GM18517 (cell line): Measurements from ENCODE around the gene EDARADD.
"Not testable (repeated sequence)": the region's sequence is repeated elsewhere in the genome, so short reads cannot be mapped to it uniquely, and the experiment has no call there.

ENCODE experiments used
- ATAC-seq: cut with Tn5 transposase; IDR thresholded peaks from one replicate; pipeline ENCODE4 v1.9.1; 2021; ENCODE audit warnings: mild to moderate bottlenecking, moderate library complexity; ENCODE audit not compliant: unreplicated experiment

The EDARADD gene

DNA sequence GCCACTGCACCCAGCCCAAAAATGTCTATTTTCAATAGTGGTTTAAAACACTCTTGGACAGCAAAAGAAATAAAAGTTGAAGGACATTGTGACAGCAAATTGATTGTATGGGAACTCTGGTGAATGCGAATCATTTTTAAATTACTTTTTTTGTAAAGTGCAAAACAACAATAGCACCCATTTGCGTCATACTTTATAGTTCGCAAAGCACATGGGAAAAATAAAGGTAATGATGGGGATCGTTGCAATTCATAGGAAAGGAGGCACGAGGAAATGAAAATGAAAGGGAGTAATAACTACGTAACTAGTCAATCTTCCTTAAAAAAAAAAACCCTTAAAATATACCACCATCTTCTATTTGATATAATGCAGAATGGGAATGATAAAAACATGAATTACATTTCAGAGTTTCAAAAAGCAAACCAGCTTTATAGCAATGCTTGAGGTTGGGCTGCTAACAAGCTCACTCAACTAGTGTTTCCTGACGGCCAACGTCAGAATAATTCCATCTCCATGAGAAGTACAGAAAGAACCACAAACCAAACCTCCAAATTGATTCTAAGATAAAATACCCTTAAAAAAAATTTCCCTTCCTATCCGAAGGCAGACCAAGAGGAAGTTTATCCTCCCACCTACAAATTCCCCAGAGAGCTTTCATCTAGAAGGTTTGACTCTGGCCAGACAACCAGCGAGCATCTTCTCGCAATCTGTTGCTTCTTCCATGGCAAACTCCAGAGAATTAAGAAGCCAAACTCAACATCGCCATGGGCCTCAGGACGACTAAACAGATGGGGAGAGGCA, at the start of gene EDARADD:
EDARADD (plus strand) TSS at position 606 of the 801 bp plus-strand sequence; CDS start at position 765, 159 bp downstream.
- no peak for ATAC-seq

DNA sequence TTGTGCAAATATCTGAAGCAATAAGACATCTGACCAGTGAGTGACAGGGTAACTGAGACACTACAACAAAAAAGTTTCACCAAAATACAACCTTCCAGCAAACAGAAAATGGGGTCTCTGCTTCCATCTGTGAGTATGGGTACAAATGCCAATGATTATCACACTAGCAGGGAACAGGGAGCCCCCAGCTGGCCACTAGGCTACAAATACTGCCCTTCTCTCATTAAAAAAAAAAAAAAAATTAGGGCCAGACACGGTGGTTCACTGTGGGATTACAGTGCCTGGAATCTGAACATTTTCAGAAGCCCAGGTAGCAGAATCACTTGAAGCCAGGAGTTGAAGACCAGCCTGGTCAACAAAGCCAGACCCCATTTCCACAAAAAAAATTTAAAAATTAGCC, 48.4 kb upstream of the EDARADD start:
- no peak for ATAC-seq

DNA sequence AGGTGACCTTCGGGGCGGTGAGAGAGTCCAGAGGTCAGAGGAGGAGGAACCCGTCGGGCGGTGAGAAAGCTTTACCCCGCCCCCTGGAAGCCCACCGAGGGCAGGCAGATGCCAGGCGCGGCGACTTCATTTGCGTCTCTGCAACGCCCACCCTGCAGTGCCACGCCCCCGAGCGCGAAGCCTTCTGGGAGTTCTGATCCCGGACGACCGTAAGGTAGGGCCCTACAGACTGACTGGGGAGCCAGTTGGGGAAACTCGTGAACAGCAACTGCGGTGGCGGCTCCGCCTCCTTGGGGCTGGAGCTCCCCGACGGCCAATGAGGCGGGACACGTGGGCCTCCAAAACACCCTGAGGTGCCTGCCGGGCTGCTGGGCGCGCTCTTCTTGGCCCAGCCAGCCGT, 46.0 kb upstream of the EDARADD start:
- no peak for ATAC-seq

DNA sequence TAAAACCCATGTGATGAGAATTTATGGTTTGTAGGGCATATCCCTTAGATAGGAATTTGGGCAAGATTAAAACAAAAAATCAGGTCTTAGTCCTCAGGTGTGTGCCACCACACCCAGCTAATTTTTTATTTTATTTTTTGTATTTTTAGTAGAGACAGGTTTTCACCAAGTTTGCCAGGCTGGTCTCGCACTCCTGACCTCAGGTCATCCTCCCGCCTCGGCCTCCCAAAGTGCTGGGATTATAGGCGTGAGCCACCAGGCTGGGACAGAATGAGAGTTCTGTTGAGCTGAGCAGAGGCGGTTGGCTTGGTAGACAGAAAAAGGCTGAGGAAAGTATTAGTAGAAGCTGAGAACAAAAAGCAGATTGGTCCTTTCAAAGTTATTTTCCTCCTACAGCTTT, 43.8 kb upstream of the EDARADD start:
- no peak for ATAC-seq

DNA sequence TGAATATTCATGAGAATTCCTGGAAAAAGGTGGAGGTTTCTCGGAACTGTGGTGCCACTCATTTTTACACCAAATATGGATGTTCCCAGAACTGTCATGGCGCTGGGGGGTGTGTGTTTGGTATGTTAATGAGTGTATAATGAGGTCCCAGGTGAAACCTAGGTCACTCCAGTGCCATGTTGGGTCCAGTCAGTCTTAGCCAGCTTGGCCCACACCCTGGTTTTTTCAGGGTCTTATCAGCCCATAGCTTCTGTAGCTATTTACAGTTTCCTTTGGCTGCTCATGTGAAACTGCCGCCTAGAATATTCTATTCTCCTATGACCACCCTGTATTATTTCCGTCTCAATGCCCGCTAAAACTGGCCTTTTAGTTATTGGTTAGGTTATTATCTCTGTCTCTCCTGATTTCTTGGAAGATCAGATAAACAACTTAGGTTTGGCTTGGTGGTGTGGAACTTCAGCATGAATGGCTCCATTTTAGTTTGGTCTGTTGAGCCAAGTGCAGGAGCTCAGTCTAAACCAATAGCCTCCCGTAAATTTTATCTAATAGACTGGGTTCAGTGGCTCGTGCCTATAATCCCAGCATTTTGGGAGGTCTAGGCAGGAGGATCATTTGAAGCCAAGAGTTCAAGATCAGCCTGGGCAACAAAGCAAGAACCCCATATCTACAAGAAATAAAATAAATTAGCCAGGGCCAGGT, 42.1 kb upstream of the EDARADD start:
- ATAC-seq = no peak

DNA sequence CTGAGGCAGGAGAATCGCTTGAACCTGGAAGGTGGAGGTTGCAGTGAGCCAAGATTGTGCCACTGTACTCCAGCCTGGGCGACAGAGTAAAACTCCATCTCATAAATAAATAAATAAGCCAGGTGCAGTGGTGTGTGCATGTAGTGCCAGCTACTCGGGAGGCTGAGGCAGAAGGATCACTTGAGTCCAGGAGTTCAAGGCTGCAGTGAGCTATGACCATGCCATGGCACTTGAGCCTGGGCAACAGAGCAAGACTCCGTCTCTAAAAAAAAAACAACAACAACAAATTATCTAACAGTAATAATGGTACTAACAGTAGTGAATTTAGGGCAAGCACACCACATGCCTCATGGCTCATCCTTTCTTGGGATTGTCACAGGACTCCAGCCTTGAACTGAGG, 41.3 kb upstream of the EDARADD start:
- not testable (repeated sequence) for ATAC-seq

DNA sequence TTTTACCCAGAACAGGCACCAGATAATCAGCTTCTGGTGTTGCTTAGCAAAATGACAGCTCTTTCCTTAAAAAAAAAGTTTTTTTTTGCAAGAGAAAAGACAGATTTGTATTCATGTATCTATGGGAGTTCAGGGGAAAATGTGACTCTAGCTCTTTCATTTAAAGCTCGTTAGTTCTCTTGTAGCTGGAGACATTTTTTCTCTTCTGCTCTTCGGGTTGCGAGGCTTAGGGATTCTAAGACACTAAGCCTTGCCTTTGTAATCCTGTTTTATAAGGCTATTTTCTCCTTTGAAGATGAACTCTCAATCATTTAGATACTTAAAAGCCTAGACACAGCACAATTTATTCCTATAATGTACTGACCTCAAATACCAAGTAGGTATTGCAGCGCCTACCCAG, 40.3 kb upstream of the EDARADD start:
- no peak for ATAC-seq

DNA sequence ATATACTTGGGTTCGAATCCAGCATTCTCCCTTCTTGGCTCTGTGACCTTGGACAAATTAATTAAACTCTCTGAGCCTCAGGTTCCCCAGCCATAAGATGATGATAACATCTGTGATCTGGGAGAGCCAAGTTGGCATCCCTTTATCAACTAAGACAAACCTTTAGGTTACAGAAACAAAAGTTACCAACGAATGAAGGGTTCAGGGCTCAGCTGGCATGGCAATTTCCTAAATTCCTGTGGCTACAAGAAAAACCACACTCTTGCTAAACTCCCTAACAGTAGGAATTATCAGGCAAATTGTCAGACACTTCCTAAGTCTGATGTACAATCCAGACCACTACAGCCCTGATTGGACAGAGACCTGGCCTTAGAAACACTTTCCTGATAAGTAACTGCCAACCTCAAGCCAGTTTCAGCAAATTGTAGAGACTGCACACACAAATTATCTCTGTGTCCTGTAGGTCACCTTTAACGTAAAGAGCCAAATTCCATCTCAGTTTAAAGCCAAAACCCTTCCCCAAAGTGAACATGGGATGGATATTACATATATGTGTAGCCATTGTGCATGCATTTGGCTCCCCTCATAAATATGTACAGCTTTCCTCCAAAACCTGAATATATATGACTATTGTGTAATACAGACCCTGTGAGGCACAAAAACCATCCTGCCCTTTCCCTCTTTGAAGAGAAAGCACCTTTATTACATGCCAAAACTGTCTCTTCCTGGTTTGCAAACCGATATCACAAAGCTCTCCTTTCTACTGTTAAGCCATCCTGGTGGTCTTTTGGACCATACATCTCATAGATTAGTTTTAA, 39.5 kb upstream of the EDARADD start:
- ATAC-seq = no peak

DNA sequence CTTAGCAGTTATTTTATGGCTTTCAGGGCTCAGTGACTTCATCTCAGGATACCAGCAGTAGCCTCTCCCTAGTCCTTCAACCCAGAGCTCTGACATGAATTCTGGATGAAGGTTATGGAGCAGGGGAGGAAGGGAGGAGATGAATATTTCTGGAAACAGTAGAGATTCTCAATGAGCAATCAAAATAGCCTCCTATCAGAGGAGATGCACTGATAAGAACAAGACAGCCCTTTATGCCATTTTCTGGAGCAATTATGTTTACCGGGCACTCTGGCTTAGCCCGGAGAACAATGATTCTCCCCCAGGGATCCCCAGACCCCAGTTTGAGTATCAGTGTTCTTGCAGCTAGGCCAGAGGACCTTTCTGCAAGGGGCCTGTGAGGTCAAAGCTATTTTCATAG, 37.9 kb upstream of the EDARADD start:
- no peak for ATAC-seq

DNA sequence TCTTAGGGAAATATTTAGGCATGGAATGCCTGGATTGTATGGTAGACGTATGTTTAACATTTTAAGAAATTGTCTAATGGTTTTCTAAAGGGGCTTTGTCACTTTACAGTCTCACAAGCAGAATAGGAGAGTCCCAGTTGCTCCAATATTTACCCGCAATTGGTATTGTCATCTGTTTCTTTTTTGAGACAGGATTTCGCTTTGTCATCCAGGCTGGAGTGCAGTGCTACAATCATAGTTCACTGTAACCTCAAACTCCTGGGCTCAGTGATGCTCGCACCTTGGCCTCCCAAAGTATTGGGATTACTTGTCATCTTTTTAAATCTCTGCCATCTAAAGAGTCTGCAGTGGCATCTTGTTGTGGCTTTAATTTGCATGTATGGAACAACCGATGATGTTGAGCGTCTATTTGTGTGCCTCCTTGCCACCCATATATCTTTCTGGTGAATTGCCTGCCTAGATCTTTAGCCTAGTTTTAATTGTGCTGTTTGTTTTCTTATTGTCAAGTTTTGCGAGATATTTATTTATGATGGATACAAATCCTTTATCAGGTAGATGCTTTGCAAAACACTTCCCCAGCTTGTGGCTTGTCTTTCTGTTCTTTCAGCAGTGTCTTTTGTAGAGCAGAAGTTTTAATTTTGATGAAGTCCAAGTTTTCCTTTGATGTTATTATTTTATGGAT, 32.0 kb upstream of the EDARADD start:
- no peak for ATAC-seq

DNA sequence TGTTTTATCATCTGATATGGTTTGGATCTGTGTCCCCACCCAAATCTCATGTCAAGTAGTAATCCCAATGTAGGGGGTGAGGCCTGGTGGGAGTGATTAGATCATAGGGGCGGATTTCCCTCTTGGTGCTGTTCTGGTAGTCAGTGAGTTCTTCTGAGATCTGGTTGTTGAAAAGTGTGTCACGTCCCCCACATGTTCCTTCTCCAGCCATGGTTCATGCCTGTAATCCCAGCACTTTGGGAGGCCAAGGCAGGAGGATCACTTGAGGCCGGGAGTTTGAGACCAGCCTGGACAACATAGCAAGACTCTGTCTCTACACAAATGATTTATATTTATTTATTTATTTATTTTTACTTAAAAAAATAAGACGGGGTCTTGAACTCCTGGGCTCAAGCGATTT, 30.8 kb upstream of the EDARADD start:
- ATAC-seq = no peak

DNA sequence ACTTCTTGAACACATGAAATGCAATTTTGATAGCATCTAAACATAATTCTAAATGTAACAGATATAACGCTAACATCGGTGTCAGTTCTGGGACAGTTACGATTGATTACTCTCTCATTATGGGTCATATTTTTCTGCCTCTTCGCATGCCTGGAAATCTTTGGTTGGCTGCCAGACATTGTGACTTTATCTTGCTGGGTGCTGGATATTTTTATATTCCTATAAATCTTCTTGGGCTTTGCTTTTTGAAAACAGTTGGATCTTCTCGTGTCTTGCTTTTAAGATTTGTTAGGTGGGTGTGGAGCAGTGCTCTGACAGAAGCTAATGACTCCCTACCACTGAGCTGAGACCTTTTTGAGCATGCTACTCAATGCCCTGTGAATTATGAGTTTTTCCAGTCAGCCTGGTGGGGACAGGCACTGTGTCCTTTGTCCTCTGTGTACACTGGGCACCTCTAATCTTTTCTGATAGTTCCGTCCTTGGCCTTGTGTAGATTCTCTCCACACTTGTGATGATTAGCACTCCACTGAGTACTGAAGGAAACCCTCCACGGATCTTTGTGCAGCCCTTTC, 28.0 kb upstream of the EDARADD start:
- no peak for ATAC-seq

DNA sequence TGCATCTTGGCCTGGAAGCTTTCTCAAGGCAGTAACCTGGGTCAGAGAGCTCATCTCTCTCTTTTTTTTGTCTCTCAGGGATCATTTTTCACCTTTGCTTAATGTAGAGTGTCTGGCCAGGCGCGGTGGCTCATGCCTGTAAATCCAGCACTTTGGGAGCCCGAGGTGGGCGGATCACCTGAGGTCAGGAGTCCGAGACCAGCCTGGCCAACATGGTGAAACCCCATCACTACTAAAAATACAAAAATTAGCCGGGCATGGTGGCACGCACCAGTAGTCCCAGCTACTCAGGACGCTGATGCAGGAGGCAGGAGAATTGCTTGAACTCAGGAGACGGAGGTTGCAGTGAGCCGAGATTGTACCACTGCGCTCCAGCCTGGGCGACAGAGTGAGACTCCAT, 27.4 kb upstream of the EDARADD start:
- not testable (repeated sequence) for ATAC-seq

DNA sequence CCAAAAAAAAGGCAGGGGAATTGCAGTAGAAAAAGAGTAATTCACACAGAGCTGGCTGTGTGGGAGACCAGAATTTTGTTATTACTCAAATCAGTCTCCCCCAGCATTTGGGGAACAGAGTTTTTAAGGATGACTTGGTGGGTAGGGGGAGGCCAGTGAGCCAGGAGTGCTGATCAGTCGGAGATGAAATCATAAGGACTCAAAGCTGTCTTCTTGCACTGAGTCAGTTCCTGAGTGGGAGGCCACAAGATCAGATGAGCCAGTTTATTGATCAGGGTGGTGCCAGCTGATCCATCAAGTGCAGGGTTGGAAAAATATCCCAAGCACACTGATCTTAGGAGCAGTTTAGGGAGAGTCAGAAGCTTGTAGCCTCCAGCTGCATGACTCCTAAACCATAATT, 23.7 kb upstream of the EDARADD start:
- ATAC-seq = no peak

DNA sequence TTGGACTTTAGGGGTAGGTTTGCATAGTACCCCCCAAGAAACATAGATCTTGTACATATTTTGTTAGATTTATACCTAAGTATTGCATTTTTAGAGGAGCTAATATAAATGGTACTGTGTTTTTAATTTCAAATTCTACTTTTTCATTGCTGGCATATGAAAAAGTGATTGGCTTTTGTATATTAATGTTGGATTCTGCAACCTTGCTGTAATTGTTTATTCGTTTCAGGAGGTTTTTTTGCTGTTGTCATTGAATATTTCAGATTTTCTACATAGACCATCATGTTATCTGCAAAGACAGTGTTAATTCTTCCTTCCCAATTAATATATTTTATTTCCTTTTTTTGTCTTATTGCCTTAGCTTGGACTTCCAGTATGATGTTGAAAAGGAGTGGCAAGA, 23.0 kb upstream of the EDARADD start:
- no peak for ATAC-seq

DNA sequence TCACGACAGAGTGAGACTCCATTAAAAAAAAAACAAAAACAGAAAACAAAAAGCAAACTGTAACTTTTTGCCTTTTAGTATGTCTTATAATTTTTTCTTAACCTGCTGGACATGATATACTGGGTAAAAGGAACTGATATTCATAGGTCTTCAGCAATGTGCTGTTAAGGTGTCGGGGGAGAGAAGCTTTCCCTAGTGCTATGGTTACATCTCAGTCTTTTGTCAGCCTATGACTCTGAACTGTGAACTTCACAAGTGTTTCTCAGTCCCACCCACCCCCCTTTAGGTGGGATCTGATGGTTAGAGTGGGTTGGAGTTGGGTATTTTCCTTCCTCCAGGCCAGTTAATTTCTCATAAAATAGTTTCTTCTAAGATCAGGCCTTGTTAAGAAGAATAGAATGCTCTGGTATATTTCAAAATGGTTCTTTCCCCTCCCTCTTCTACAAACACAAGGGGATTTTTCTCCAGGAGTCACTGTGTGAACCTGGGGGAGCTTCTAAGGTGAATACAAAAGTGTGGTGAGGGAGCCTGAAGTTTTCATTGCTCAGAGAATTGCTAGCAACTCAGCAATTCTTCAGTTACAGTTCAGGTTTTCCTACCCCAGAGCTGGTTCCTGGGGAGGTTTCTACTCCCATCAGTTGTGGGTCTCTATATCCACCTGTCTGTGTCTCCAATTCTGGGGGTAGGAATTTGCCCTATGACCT, 16.1 kb upstream of the EDARADD start:
- no peak for ATAC-seq

DNA sequence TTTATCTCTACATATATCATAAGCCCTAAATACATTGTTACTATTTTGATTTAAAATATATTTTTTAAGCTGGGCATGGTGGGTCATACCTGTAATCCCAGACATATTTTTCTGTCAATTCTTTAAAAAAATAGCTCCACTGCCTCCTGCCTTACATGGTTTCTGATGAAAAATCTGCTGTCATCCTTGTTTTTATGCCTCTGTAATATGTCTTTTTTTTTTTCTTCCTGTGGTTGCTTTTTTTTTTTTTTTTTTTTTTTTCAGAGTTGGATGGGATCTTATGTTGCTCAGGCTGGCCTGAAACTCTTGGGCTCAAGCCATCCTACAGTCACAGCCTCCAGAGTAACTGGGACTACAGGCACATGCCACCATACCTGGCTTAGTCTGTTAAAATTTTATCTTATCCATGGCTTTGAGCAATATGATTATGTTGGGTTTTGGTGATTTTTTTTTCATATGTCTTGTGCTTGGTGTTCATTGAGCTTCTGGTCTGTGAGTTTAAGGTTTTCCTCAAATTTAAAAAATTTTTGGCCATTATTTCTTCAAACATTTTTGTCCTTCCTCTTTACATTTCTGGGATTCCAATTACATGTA, 12.4 kb upstream of the EDARADD start:
- ATAC-seq = no peak

DNA sequence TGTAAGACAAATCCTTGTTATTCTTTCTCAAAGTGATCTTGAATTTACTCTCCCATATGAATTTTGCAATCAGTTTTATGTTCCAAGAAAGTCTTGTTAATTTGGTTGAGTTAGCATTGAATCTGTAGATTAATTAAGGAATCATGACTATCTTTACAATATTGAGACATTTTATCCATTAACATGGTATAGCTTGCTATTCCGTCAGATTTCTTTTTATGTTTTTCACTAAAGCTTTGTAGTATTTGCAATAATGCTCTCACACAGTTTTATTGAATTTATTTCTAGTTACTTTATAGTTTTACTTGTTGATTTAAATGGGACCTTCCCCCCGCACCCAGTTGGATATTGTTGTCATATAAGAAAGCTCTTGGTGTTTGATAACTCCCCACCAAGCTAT, 5.8 kb upstream of the EDARADD start:
- no peak for ATAC-seq

DNA sequence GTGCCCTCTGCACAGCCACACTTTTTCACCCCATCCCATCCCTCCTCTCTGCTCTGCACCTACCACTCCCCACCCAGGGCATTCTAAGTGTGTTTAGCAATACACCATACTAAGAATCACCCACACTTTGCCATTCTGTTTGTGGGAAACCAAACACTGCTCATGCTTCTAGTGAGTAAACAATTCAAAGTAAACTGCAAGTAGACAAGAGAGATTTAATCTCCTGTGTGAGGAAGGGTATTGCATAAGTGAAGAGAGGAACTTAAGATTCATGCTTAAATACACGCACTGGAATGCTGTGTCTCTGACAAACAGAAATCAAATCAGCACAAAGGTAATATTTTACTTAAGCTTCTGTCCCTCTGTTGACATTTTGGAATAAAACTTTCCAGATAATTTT, 4.8 kb upstream of the EDARADD start:
- ATAC-seq = no peak

DNA sequence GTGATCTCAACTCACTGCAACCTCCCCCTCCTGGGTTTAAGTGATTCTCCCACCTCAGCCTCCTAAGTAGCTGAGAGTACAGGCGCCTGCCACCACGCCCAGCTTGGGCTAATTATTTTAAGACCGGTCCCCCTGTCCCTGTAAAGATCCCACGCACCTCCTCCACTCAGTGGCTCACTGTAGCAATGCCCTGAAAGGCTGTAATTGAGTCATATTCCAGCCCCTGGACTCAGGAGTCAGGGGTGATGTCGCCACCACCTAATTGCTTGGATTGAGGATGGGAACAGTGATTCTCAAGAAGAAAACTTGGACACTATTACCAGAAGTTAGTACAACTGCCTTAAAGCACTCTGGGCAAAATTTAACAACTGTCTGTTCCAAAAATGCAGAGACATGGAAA, 3.1 kb upstream of the EDARADD start:
- ATAC-seq = no peak
